Eye (tissue), 1 donor: ENCODE measurements around the gene SOWAHB.
"Not testable (repeated sequence)": the region's sequence is repeated elsewhere in the genome, so short reads cannot be mapped to it uniquely, and the experiment has no call there.

Experiments used
- DNase-seq: peaks from one replicate; pipeline ENCODE4 v3.0.0-alpha.2; 2015

Gene SOWAHB

GRCh38 chr4:76895619-76896018 lies 2.3 kb downstream of the SOWAHB start:
- no peak for DNase-seq

GRCh38 chr4:76894537-76895255 lies 3.2 kb downstream of the SOWAHB start:
- no peak for DNase-seq

GRCh38 chr4:76892601-76893000 lies 5.3 kb downstream of the SOWAHB start:
- no peak for DNase-seq

- DNase-seq = no peak
Measured at GRCh38 chr4:76892001-76892400, 5.9 kb downstream of the SOWAHB start.

- DNase-seq = no peak
Measured at GRCh38 chr4:76886848-76887441, 11.0 kb downstream of the SOWAHB start.

- DNase-seq = no peak
Measured at GRCh38 chr4:76886214-76886613, 11.7 kb downstream of the SOWAHB start.

GRCh38 chr4:76883147-76883546 lies 14.8 kb downstream of the SOWAHB start:
- no peak for DNase-seq

- DNase-seq = no peak
Measured at GRCh38 chr4:76882630-76883029, 15.3 kb downstream of the SOWAHB start.

- no peak for DNase-seq
Measured at GRCh38 chr4:76881375-76881774, 16.6 kb downstream of the SOWAHB start.

GRCh38 chr4:76879731-76880364 lies 18.1 kb downstream of the SOWAHB start:
- no peak for DNase-seq

GRCh38 chr4:76878641-76879165 lies 19.2 kb downstream of the SOWAHB start:
- DNase-seq = not testable (repeated sequence)

GRCh38 chr4:76874176-76874575 lies 23.8 kb downstream of the SOWAHB start:
- no peak for DNase-seq

- no peak for DNase-seq
Measured at GRCh38 chr4:76873495-76873894, 24.4 kb downstream of the SOWAHB start.

- DNase-seq = no peak
Measured at GRCh38 chr4:76872556-76872955, 25.4 kb downstream of the SOWAHB start.

GRCh38 chr4:76868780-76869179 lies 29.2 kb downstream of the SOWAHB start:
- not testable (repeated sequence) for DNase-seq

GRCh38 chr4:76867880-76868655 lies 29.9 kb downstream of the SOWAHB start:
- no peak for DNase-seq

GRCh38 chr4:76867377-76867776 lies 30.6 kb downstream of the SOWAHB start:
- no peak for DNase-seq

- DNase-seq = no peak
Measured at GRCh38 chr4:76866641-76867040, 31.3 kb downstream of the SOWAHB start.

- peak; percentile 68 for DNase-seq
Measured at GRCh38 chr4:76858319-76858718, 39.6 kb downstream of the SOWAHB start.

- no peak for DNase-seq
Measured at GRCh38 chr4:76857074-76857409, 40.9 kb downstream of the SOWAHB start.

- peak; percentile 76 for DNase-seq
Measured at GRCh38 chr4:76856243-76857073, 41.5 kb downstream of the SOWAHB start.

GRCh38 chr4:76854858-76855257 lies 43.1 kb downstream of the SOWAHB start:
- no peak for DNase-seq
